Glutamatergic neuron (in vitro differentiated cells): Measurements from ENCODE around the gene BABAM1. TPM values are rescaled to one million over a fixed set of nuclear protein-coding genes. Genes with fewer than 3 reads are reported as not detected.

Source experiments
- DNase-seq: peaks from one replicate; pipeline ENCODE4 v3.0.0; 2022
- H3K27ac Mint-ChIP-seq: one replicate; pipeline ENCODE4 v1.8.0; 2020; ENCODE audit warnings: mild to moderate bottlenecking, mixed read lengths, inconsistent platforms; ENCODE audit not compliant: unreplicated experiment
- H3K27me3 Mint-ChIP-seq: one replicate; pipeline ENCODE4 v1.8.0; 2020; ENCODE audit warnings: mild to moderate bottlenecking, moderate library complexity, mixed read lengths, inconsistent platforms; ENCODE audit not compliant: unreplicated experiment
- H3K36me3 Mint-ChIP-seq: one replicate; pipeline ENCODE4 v1.8.0; 2020; ENCODE audit warnings: mild to moderate bottlenecking, mixed read lengths, inconsistent platforms; ENCODE audit not compliant: unreplicated experiment
- H3K4me1 Mint-ChIP-seq: one replicate; pipeline ENCODE4 v1.8.0; 2020; ENCODE audit warnings: mild to moderate bottlenecking, low read depth, mixed read lengths, inconsistent platforms; ENCODE audit not compliant: unreplicated experiment
- H3K4me3 Mint-ChIP-seq: one replicate; pipeline ENCODE4 v1.8.0; 2020; ENCODE audit warnings: mild to moderate bottlenecking, mixed read lengths, inconsistent platforms; ENCODE audit not compliant: unreplicated experiment
- H3K9me3 Mint-ChIP-seq: one replicate; pipeline ENCODE4 v1.8.0; 2020; ENCODE audit warnings: mild to moderate bottlenecking, moderate library complexity, mixed read lengths, inconsistent platforms; ENCODE audit not compliant: unreplicated experiment
- total RNA-seq: library from RNA; stranded (reverse); fragmentation: NEBNext Ultra II Directional; extraction: Animal tissue kit (Norgen Biotek cat#: 25700); gene quantifications from one replicate; pipeline ENCODE4 v1.2.1, GENCODE V29; 2021; ENCODE audit not compliant: unreplicated experiment
- TF ChIP-seq, protein P1 (sequence below): fragments of 200-600 bp; sonication (generic); IDR thresholded peaks from one replicate; pipeline ENCODE4 v1.5.0; 2021; ENCODE audit not compliant: partially characterized antibody, unreplicated experiment

BABAM1 gene
- total RNA-seq, 1 donor from 2014 or later, result 85.7 TPM

DNA sequence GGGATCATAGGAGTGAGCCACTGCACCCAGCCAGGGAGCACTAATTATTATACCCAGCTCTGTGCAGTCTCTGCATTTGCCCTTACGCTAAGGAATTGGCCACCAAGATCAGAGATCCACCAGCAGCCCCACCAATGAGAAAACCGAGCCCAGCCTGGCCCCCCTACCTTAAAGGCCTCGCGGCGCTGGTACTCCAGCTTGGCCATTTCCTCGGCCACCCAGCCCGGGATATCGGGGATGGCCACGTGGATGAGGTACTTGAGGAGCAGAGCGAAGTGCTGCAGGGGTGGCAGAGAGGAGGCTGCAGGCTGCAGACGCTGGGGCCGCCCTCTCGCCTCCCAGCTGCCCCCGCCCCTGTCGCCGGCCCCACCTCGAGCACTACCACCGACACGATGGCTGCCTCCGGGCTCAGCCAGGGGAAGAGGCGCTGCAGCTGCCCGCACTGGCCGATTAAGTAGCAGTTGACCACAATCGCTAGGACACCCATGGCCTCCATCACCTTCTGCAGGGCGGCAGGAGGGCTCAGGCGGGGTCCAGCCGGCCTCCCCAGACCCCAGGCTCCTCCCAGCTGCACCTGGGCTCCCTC lies 59.9 kb downstream of the BABAM1 start:
- Mint-ChIP-seq H3K9me3 (peaks cover 10% of the 10 kb centered on the region), H3K4me1 (peaks cover 16% of the 10 kb centered on the region), H3K4me3 (no peak overlapping the region), H3K27me3 (peaks cover 9% of the 10 kb centered on the region), H3K36me3 (no peaks in the 10 kb centered on the region), H3K27ac (no peak overlapping the region)
- TF ChIP-seq, protein P1, sequence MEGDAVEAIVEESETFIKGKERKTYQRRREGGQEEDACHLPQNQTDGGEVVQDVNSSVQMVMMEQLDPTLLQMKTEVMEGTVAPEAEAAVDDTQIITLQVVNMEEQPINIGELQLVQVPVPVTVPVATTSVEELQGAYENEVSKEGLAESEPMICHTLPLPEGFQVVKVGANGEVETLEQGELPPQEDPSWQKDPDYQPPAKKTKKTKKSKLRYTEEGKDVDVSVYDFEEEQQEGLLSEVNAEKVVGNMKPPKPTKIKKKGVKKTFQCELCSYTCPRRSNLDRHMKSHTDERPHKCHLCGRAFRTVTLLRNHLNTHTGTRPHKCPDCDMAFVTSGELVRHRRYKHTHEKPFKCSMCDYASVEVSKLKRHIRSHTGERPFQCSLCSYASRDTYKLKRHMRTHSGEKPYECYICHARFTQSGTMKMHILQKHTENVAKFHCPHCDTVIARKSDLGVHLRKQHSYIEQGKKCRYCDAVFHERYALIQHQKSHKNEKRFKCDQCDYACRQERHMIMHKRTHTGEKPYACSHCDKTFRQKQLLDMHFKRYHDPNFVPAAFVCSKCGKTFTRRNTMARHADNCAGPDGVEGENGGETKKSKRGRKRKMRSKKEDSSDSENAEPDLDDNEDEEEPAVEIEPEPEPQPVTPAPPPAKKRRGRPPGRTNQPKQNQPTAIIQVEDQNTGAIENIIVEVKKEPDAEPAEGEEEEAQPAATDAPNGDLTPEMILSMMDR, result no peak
- no peak for DNase-seq

DNA sequence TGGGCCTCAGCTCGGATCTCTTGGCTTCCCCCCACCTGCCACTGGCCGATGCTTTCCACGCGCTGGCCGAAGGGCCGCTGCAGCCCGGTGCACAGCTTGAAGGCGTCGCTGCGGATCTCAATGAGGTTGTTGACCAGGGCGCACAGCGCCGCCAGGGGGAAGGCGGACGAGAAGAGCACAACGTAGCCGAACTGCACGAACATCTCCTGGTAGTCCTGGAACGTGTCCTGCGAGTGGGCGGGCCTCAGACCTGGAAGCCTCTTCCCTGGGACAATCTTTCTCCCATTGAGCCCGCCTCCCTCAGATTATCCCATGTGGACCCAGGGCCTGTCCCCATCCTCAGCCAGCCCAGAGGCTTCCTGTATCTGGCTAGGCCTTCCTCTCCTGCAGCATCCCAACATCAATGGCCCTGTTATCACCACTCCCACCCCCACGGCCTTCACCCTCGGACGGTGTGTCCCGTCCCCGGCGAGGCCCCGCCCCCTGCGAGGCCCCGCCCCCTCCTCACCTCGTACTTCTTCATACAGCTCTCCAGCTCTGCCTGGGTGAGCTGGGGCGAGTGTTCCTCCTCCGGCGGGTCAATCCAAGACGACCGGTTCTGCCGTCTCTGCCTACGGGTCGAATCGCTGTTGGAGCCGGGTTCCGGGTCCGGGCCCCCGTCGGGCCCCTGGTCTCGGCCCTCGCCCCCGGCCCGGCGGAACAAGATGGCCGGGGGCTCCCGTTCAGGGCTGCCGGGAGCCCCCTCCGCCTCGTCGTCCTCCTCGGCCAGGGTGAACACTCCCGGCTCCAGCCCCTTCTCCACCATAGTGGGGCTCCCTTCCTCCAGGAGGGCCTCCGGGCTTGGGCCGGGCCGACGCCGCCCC lies 60.6 kb downstream of the BABAM1 start:
- Mint-ChIP-seq H3K36me3 (peaks cover 5% of the 10 kb centered on the region), H3K4me1 (peaks cover 9% of the 10 kb centered on the region), H3K27me3 (peaks cover 9% of the 10 kb centered on the region), H3K9me3 (peaks cover 7% of the 10 kb centered on the region), H3K27ac (peak overlapping the region; percentile 90), H3K4me3 (peak overlapping the region; percentile 77)
- TF ChIP-seq, protein P1, result peak; percentile 61
- peak; percentile 87 for DNase-seq

Other genes starting within 250 kb of the BABAM1 start
- gene CPAMD8, start 240.6 kb upstream of the BABAM1 start, total RNA-seq, result 15.4 TPM
- 9.1 TPM for gene HAUS8, start 192.0 kb upstream of the BABAM1 start, total RNA-seq
- 237 TPM for gene MYO9B, start 191.7 kb upstream of the BABAM1 start, total RNA-seq
- gene USE1, start 52.1 kb upstream of the BABAM1 start, total RNA-seq, result 14.9 TPM
- 23.4 TPM for gene OCEL1, start 41.2 kb upstream of the BABAM1 start, total RNA-seq
- 109 TPM for gene NR2F6, start 21.5 kb upstream of the BABAM1 start, total RNA-seq
- gene USHBP1, start 2.7 kb upstream of the BABAM1 start, total RNA-seq, result not detected
- gene ANKLE1, start 14.5 kb downstream of the BABAM1 start, total RNA-seq, result 9.3 TPM
- 14.1 TPM for gene ABHD8, start 36.0 kb downstream of the BABAM1 start, total RNA-seq
- 80.7 TPM for gene MRPL34, start 38.4 kb downstream of the BABAM1 start, total RNA-seq
- gene DDA1, start 42.1 kb downstream of the BABAM1 start, total RNA-seq, result 81.2 TPM
- gene ANO8, start 67.4 kb downstream of the BABAM1 start, total RNA-seq, result 98.8 TPM
- 61.2 TPM for gene GTPBP3, start 70.1 kb downstream of the BABAM1 start, total RNA-seq
- gene PLVAP, start 109.9 kb downstream of the BABAM1 start, total RNA-seq, result not detected
- gene CCDC194, start 126.8 kb downstream of the BABAM1 start, total RNA-seq, result not detected
- gene BST2, start 138.2 kb downstream of the BABAM1 start, total RNA-seq, result 1.4 TPM
- 38.8 TPM for gene MVB12A, start 152.6 kb downstream of the BABAM1 start, total RNA-seq
- gene TMEM221, start 181.2 kb downstream of the BABAM1 start, total RNA-seq, result not detected
- not detected for gene NXNL1, start 193.5 kb downstream of the BABAM1 start, total RNA-seq
- gene SLC27A1, start 203.1 kb downstream of the BABAM1 start, total RNA-seq, result 16.9 TPM
- gene PGLS, start 244.2 kb downstream of the BABAM1 start, total RNA-seq, result 66.0 TPM